NOMO-1 (cell line): ENCODE results near the gene DCLRE1C.
"Not testable (repeated sequence)": the region's sequence is repeated elsewhere in the genome, so short reads cannot be mapped to it uniquely, and the experiment has no call there.

Experiments used
- DNase-seq, 2 experiments: peaks; one replicate each; lab custom pipeline; 2025; ENCODE audit not compliant: unreplicated experiment in 2 of 2; lab: John Stamatoyannopoulos, UW

The DCLRE1C gene

DNA sequence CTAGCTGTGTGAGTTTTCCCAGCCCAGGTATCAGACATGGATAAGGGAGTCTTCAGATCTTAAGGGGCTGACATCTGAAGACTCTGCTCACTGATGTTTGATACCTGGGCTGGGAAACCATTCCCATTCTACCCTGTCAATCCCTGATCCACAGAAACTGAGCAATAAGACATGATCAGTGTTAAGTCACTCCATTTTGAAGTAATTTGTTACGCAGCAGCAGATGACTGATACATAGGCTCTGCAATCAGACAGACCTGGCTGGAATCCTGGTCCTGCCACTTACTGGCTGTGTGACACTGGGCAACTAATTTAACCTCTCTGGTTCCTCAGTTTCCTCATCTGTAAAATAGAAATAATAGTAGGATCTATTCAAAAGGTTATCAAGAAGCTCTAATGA is 6.6 kb downstream of the DCLRE1C start:
- no peak for DNase-seq

DNA sequence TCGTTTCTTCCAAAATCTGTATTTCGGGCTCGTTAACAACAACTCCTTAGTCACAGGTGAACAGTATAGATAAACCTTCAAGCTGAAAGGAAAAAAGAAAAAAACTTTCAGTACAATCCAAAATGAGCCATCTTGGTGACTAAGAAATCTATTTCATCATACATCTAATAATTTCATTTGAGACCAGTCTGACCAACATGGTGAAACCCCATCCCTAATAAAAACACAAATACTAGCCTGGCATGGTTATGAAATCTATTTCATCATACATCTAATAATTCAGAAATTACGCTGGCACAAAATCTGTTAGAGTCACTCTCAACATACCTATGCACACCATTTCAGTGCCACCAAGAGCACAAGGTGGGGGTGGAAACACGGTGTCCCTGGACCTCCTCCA is 8.8 kb downstream of the DCLRE1C start:
- DNase-seq: no peak

DNA sequence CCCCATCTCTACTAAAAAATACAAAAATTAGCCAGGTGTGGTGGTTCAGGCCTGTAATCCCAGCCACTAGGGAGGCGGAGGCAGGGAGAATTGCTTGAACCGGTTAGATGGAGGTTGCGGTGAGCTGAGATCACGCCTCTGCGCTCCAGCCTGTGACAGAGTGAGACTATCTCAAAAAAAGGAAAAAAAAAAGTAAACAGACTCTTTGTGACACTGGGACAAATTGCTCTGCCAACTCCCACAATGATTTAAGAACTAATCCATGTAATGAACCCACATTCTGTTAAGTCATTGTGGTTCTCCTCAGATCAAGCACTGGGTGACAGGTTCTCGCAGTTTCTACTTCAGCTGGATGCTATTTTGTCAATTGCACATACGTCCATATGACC is 11.0 kb downstream of the DCLRE1C start:
- not testable (repeated sequence) for DNase-seq

DNA sequence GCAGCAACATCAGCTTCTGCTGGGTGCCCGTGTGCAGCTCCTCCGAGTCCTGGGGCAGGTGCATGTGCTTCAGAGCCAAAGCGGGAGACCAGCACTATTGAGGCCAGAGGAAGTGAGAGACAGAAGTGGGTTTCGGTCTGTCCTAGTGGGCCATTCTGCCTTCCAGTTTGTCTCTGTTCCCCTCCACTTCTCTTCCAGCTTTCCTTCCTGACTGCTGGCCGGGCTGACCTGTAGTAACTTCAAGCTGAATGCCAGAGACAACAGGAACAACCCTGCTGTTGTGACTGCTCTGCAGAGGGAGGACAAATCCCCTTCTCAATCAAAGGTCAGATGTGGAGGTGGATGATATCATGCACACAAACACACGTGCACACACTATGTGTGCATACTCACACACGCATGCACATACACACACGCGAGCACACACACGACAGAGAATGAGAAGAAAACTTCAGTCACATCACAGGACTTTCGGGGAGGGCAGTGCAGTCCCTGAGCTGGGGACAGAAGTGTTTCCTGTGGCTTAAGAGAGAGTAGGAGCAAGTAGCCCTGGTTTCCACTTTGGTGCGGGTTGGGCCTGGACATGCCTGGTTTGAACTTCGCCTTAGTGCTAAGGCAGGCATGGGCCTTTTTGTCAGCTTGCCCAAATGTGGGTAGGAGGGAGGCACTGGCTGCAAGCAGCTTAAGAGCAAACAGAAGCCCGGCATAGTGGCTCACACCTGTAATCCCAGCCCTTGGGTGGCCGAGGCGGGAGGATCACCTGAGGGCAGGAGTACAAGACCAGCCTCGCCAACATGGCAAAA is 11.5 kb downstream of the DCLRE1C start:
- not testable (repeated sequence) for DNase-seq

DNA sequence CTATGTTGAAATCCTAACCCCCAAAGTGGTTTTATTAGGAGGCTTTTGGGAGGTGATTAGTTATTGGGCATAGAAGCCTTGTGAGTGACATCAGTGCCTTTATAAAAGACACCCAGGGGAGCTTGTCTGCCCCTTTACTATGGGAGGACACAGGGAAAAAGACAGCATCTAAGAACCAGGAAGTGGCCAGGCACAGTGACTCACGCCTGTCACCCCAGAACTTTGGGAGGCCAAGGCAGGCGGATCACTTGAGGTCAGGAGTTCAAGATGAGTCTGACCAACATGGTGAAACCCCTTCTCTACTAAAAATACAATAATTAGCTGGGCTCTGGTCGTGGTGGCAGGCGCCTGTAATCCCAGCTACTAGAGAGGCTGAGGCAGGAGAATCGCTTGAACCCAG is 14.9 kb downstream of the DCLRE1C start:
- not testable (repeated sequence) for DNase-seq

DNA sequence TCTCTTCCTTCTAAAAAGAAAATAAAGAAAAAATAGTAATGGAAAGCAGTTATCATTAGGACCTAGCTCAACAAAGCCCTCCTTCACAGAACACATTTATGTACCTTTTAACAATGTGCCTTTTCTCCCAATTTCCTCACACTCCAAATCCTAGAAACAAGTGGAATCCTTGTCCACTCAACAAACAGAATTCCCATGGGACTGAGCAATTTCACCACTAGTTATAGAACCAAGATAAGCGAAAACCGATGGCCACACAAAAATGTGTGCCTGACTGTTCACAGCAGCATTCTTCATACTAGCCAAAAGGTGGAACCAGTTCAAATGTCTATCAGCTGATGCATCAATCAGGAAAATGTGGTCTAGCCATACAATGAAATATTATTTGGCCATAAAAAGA is 17.3 kb downstream of the DCLRE1C start:
- no peak for DNase-seq

DNA sequence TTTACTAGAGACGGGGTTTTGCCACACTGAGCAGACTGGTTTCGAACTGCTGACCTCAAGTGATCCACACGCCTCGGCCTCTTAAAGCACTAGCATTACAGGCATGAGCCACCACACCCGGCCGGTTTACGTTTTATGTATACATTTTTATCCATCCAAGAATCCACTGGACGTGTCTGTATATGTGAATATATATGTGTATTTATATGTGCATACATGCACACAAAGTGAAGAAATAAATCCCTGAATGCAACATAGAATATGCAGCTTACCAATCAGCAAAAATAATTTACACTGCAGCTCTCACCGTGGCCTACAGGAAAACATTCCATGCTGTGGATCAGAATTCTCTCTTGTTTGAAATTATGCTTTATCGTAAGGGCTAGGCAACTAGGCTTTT is 23.3 kb downstream of the DCLRE1C start:
- no peak for DNase-seq

DNA sequence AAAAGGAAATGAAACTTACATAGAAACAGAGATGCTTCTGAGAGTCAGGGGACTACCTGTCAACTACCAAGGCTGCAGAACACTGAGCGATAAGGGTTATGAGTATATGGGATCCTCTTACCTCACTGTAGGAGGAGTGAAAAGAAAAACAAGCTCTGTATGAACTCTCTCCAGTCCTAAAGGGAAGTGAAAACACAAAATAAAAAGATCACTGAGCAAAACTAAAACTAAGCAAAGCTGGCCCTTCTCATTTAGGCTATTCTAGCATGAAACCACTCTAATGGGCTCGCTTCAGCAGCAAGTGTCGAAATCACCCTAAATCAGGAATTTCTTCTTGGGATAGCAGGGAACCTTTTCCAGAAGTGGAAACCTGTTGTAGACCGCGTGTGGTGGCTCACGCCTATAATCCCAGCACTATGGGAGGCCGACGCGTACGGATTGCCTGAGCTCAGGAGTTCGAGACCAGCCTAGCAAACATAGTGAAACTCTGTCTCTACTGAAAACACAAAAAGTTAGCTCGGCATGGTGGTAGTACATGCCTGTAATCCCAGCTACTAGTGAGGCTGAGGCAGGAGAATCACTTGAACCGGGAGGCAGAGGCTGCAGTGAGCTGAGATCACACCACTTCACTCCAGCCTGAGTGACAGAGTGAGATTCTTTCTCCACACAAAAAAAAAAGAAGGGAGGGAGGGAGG is 27.0 kb downstream of the DCLRE1C start:
- DNase-seq: no peak

DNA sequence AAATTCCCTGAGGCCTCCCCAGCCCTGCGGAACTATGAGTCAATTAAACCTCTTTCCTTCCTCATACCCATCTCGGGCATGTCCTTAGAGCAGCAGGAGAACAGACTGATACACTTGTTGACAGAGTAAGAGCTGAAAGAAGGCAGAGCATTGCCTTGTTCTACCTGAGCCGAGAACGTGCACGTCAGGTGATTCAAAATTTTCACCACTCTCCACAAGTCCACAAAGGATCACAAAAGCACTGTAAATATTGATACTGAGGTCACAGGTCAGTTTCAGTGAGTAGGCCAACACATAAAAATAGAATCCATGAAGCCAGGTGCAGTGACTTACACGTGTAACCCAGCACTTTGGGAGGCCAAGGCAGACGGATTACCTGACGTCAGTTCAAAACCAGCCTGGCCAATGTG is 27.8 kb downstream of the DCLRE1C start:
- DNase-seq: no peak

DNA sequence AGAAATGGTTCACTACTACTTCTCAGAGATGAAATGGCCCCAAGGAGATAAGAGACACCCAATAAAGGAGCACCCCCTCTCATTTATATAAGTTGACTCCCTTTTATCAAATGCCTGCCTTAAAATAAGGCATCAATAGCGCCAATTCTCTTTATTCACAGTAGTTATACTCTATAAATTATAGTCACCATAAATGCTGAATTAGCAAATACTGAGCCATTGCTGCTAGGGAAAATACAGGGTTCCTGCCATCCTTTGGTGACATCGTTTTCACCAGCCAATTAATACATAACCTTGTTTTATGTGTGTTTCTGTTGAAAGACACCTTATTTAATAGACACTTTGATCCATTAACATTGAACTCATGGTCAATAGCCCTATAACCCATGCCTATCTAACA is 28.6 kb downstream of the DCLRE1C start:
- DNase-seq: no peak

DNA sequence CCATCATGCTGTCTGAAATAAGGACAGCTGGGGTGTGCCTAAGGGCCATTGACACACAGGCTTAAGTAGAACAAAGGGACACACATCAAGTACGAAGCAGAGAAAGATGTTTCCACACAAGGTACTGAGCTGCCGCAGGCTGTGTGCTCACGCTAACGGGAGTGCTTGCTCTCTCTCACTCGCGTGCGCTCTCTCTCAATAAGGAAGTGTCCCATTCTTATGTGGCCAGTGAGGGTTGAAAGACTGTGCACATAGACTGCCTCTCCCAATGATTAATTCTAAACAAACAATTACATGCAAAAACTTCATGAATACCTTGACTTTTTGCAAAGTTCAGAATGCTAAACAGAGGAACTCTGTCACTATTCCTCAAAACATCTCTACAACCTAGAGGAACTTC is 29.9 kb downstream of the DCLRE1C start:
- DNase-seq: no peak

DNA sequence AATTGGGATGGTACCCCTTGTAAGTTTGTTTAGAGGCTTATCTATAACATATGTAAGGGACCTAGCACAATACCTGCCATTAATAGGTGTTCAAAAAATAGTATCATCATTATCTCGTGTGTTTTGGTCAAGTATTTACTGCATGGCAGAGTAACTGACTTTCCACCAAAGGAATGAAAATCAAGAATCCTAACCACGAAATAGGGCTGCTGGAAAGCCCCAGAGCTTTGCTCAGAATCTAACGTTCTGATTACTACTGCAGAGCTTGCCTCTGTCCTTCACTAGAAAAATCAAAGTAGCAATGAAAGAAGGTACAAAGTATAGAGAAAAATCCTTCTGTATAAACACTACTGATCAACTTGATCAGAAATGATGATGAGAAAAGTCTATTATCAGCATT is 34.9 kb downstream of the DCLRE1C start:
- no peak for DNase-seq

DNA sequence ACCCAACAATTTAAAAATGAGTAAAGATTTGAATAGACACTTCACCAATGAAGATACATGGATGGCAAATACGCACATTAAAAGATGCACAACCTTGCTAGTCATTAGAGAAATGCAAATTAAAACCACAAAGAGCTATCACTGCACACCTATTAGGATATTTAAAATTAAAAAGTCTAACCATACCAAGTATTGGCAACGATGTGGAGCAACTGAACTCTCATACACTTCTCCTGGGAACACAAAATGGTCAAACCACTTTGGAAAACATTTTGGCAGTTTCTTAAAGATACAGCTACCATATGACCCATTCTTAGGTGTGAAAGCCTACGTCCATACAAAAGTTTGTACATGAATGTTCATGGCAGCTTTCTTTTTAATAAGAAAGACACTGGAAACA is 36.1 kb downstream of the DCLRE1C start:
- no peak for DNase-seq

DNA sequence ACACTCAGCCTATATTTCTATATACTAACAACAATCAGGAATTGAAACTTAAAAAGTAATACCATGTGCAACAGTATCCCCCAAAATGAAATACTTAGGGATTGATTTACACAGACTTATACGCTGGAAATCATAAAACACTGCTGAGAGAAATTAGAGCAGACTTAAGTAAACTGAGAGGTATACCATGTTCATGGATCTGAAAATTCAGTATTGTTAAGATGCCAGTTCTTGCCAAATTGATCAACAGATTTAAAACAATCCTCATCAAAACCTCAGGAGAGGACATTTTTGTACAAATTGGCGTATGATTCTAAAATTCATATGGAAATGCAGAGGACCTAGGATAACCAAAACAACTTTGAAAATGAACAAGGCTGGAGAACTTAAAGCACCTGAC is 37.3 kb downstream of the DCLRE1C start:
- no peak for DNase-seq

DNA sequence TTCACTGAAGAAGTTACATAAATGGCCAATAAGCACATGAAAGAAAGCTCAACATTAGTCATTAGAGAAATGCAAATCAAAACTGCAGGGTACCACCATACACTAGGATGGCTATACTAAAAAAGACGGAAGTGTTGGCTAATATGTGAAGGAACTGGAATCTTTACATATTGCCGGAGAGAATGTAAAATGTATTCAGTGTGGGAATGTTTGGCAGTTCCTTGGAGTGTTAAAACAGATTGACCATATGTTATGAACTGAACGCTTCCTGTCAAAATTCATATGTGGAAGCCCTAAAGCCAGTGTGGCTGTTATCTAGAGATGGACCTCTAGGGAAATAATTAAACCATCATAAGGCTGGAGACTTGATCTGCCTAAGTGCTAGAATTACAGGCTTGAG is 42.1 kb downstream of the DCLRE1C start:
- DNase-seq: no peak

DNA sequence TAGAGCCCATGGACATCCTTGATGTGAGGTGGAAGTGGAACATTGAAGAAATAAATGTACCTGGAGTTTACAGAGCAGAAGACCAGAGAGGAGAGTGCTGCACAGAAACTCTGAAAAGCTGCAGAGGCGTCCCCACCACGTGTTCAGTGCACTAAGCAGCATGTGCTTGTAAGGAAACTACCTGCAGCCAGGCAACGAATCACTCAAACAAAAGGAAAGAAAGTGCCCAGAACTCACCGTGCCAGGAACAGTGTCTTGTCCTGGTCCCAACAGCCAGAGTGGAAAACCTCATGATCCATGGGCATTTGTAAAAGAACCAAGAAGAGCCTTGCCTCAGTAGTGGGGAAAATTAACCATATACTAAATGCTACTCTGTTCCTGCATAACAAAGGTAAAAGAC is 42.9 kb downstream of the DCLRE1C start:
- DNase-seq: no peak

DNA sequence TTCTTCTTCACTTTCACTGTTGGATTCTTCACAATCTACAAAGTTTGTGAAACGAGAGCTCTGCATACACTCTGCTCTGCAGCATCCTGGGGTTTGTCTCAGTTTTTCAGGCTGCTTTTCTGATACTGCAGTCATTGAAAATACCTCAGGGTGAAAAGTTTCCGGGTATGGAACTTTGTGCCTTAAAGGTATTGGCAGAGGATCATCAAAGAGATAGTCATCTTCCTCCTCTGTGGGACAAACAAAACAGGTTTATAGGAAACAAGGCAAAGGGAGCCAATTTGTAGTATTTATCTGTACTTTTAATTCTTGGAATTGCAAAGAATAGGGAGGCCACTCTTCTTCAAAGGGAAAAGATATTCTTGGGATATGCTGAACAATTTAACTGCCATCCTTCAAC is 44.8 kb downstream of the DCLRE1C start:
- DNase-seq: no peak

DNA sequence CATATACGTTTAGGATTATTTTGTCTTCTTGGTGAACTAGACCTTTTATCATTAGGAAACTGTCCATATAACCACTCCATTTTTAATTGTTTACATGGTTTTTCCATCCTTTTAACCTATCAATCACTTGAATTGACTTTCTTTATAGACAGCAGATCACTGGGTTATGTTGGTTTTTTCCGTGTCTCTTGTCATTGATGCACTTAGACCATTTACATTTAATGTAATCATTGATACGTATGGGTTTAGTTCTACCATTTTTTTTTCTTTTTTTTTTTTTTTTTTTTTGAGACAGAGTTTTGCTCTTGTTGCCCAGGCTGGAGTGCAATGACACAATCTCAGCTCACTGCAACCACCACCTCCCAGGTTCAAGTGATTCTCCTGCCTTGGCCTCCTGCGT is 46.3 kb downstream of the DCLRE1C start:
- DNase-seq: not testable (repeated sequence)

DNA sequence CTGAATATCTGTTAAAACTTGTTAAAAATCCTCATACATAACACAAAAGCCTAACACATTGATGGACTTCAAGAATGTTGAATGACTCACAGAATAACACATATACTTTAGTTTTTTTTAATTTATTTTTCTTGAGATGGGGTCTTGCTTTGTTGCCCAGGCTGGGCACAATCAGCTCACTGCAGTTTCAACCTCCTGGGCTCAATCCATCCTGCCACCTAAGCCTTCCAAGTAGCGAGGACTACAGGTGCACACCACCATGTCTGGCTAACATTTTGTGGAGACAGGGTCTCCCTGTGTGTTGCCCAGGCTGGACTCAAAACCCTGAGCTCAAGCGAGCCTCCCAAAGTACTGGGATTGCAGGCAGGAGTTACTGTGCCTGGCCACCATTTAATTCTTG is 47.1 kb downstream of the DCLRE1C start:
- no peak for DNase-seq

DNA sequence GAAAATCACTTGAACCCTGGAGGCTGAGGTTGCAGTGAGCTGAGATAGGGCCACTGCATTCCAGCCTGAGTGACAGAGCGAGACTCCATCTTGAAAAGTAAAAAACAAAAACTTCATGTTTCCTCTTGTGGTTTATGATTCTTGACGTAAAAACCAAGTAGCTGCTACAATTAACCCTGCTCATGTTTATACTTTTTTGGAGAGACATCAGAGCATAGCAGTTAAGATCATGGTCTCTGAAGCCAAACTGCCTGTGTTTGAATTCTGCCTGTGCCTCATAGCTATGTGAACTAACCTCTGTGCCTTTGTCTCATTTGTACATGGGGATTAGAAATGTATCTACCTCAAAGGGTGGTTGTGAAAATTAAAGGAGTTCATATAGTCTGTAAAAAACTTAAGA is 48.0 kb downstream of the DCLRE1C start:
- DNase-seq: no peak

DNA sequence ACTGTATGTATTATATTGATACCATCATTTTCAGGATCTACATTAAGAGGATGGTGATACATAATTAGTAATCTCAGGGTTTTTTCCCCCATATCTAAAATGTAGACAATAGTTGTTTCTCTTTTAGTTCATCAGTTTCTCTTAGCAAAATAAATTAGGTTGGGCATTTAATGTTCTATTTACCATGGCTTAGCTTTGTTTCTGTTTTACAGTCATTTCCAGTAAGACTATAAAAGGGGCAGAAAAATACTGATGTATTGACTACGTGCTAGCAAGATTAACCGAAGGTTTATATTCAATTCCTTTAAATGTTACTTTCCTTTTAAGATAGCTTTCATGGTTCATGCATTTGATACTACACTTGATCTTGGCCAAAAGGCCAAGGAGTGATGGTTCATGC is 49.0 kb downstream of the DCLRE1C start:
- no peak for DNase-seq

DNA sequence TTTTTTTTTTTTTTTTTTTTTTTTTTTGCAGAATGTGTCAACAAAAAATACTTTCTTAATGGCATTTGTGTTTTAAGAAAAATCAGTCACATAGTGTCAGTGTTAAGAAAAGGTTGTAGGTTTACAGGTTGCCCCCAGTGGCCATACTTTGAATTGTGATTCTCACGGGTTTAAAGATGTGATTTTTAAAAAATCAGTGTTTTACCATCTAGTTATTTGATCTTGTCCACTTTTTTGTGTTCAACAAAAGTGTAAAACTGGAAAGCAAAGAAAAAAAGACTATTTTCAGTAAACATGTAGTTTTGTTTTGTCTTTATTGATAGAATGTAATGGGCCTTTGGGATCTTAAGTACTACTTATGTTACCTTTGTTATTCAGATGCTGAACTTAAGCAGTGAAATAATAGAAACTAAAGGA is 49.6 kb downstream of the DCLRE1C start:
- DNase-seq: no peak
